Tibial nerve (tissue), 4 donors: ENCODE data around the gene PARVG. TPM values are rescaled to one million over a fixed set of nuclear protein-coding genes. Genes with fewer than 3 reads are reported as not detected.

Source experiments
- DNase-seq, 2 donors: peaks; one replicate each; pipeline ENCODE4 v3.0.0-alpha.2; 2019; ENCODE audit warnings: low spot score in 2 of 2
- H3K27ac ChIP-seq, 4 donors: fragments of 200-600 bp; sonication (generic) in 3 of 4; one replicate each; pipeline ENCODE4 v1.5.1; 2017 to 2019; ENCODE audit warnings: mild to moderate bottlenecking in 1 of 4
- H3K27me3 ChIP-seq, 2 donors: fragments of 200-600 bp; sonication (generic) in 1 of 2; one replicate each; pipeline versions ENCODE4 v1.5.1 to v1.6.0; 2017 to 2019
- H3K36me3 ChIP-seq, 3 donors: fragments of 200-600 bp; sonication (generic); one replicate each; pipeline ENCODE4 v1.5.1; 2018 to 2019
- H3K4me1 ChIP-seq, 4 donors: fragments of 200-600 bp; sonication (generic) in 3 of 4; one replicate each; pipeline ENCODE4 v1.5.1; 2017 to 2019
- H3K4me3 ChIP-seq, 4 donors: fragments of 200-600 bp; sonication (generic) in 3 of 4; one replicate each; pipeline ENCODE4 v1.5.1; 2017 to 2019; ENCODE audit warnings: mild to moderate bottlenecking in 1 of 4, moderate library complexity in 1 of 4
- H3K9me3 ChIP-seq, 4 donors: fragments of 200-600 bp; sonication (generic) in 3 of 4; one replicate each; pipeline ENCODE4 v1.5.1; 2017 to 2019
- CTCF ChIP-seq, 5 experiments: fragments of 200-600 bp in 3 of 5; fragments of 450-650 bp in 2 of 5; sonication (generic) in 3 of 5; IDR thresholded peaks; one replicate each; pipeline ENCODE4 v1.5.1; 2016 to 2019; ENCODE audit warnings: antibody characterized with exemption in 5 of 5, mild to moderate bottlenecking in 3 of 5, moderate library complexity in 2 of 5
- EP300 ChIP-seq, 2 donors: sonication (generic); formaldehyde crosslinking; IDR thresholded peaks; one replicate each; pipeline ENCODE4 v1.6.1; 2017; ENCODE audit warnings: antibody characterized with exemption in 2 of 2, mild to moderate bottlenecking in 1 of 2
- POLR2A ChIP-seq, 2 donors: fragments of 450-650 bp; IDR thresholded peaks; one replicate each; pipeline ENCODE4 v1.6.1; 2017; ENCODE audit warnings: antibody characterized with exemption in 2 of 2, mild to moderate bottlenecking in 2 of 2, moderate library complexity in 2 of 2
- WGBS, 2 donors: methylation state at CpG; one replicate each; pipeline ENCODE4 v1.1.5; 2018; 5-methylcytosine and 5-hydroxymethylcytosine counted together
- total RNA-seq, 4 donors: library from RNA; depleted of rRNA; stranded (reverse); fragments of >200 nt; gene quantifications; one replicate each; pipeline ENCODE4 v1.1.0, GENCODE V29; 2016

Gene PARVG
- total RNA-seq, 4 donors from 2014 or later, result 18.8 to 140 (median 34.9) TPM

- Histone ChIP-seq H3K27me3 (no peaks in the 10 kb centered on the region), H3K9me3 (peaks cover 0 to 37% (median 2%) of the 10 kb centered on the region in 4 donors), H3K4me1 (peaks cover 0 to 5% (median 0%) of the 10 kb centered on the region in 4 donors), H3K36me3 (no peaks in the 10 kb centered on the region), H3K4me3 (no peak overlapping the region), H3K27ac (peak overlapping the region in 1 of 4 donors; percentile 77)
- no peak for TF ChIP-seq EP300 (IDR thresholded peaks at IDR 0.05)
- TF ChIP-seq CTCF (IDR thresholded peaks at IDR 0.05), result no peak
- TF ChIP-seq POLR2A (IDR thresholded peaks at IDR 0.05), result no peak
- 80 to 87% methylated on average over 4 of the region's 4 CpGs for WGBS, 2 donors
- no peak for DNase-seq
Observed at GRCh38 chr22:44210722-44211121, 30.0 kb downstream of the PARVG start.

- DNase-seq, result no peak
- H3K4me3 ChIP-seq, result no peak overlapping the region
- peaks cover 0 to 5% (median 0%) of the 10 kb centered on the region in 4 donors for H3K4me1 ChIP-seq
- H3K27me3 ChIP-seq, result no peaks in the 10 kb centered on the region
- TF ChIP-seq EP300 (IDR thresholded peaks at IDR 0.05) (no peak), CTCF (IDR thresholded peaks at IDR 0.05) (no peak), POLR2A (IDR thresholded peaks at IDR 0.05) (no peak)
- no peaks in the 10 kb centered on the region for H3K36me3 ChIP-seq
- H3K27ac ChIP-seq, result peak overlapping the region in 2 of 4 donors; percentile 59 to 77
- 74 to 80% methylated on average over 6 of the region's 6 CpGs for WGBS, 2 donors
- H3K9me3 ChIP-seq, result peaks cover 0 to 43% (median 2%) of the 10 kb centered on the region in 4 donors
Observed at GRCh38 chr22:44211256-44211945, 30.7 kb downstream of the PARVG start.

- 31 to 33% methylated on average over 12 of the region's 12 CpGs for WGBS, 2 donors
- Histone ChIP-seq H3K9me3 (peaks cover 0 to 45% (median 2%) of the 10 kb centered on the region in 4 donors), H3K27me3 (no peaks in the 10 kb centered on the region), H3K4me1 (peaks cover 0 to 5% (median 0%) of the 10 kb centered on the region in 4 donors), H3K36me3 (no peaks in the 10 kb centered on the region), H3K4me3 (no peak overlapping the region), H3K27ac (peak overlapping the region in 2 of 4 donors; percentile 59 to 77)
- DNase-seq, result no peak
- TF ChIP-seq CTCF (IDR thresholded peaks at IDR 0.05) (no peak), POLR2A (IDR thresholded peaks at IDR 0.05) (no peak), EP300 (IDR thresholded peaks at IDR 0.05) (no peak)
Observed at GRCh38 chr22:44211946-44212930, 31.5 kb downstream of the PARVG start.

- Histone ChIP-seq H3K27ac (peak overlapping the region in 1 of 4 donors; percentile 77), H3K4me3 (no peak overlapping the region), H3K4me1 (peaks cover 0 to 5% (median 0%) of the 10 kb centered on the region in 4 donors), H3K36me3 (no peaks in the 10 kb centered on the region), H3K27me3 (no peaks in the 10 kb centered on the region), H3K9me3 (peaks cover 0 to 41% (median 2%) of the 10 kb centered on the region in 4 donors)
- 88 to 94% methylated on average over 1 of the region's 1 CpG for WGBS, 2 donors
- TF ChIP-seq POLR2A (IDR thresholded peaks at IDR 0.05) (no peak), EP300 (IDR thresholded peaks at IDR 0.05) (no peak), CTCF (IDR thresholded peaks at IDR 0.05) (no peak)
- DNase-seq, result no peak
Observed at GRCh38 chr22:44212936-44213335, 32.2 kb downstream of the PARVG start.
